SK-N-SH treated with all-trans-retinoic acid at 6 μM for 48 hours (cell line): ENCODE results near the gene CEP152.
A peak's percentile ranks its signal among the peaks of the same experiment; 100 is the strongest.

ENCODE experiments used
- ATAC-seq: fragments of 200-7000 bp; cut with Tn5 transposase; 3 replicates; pipeline ENCODE4 v1.9.1; 2020; ENCODE audit warnings: mild to moderate bottlenecking, moderate library complexity
- BACH2 ChIP-seq: fragments of 250-450 bp; sonication (Bioruptor Pico); IDR thresholded peaks from 2 replicates; pipeline ENCODE4 v1.9.0; 2021; ENCODE audit warnings: mild to moderate bottlenecking, borderline replicate concordance
- CREB5 ChIP-seq: fragments of 250-450 bp; sonication (Bioruptor Pico); IDR thresholded peaks from 2 replicates; pipeline ENCODE4 v1.5.1; 2020; ENCODE audit warnings: low read depth, mild to moderate bottlenecking, moderate library complexity
- CSRNP3 ChIP-seq: fragments of 250-450 bp; sonication (Bioruptor Pico); IDR thresholded peaks from 2 replicates; pipeline ENCODE4 v1.5.1; 2021; ENCODE audit warnings: mild to moderate bottlenecking, moderate library complexity
- ESRRG ChIP-seq: fragments of 250-450 bp; sonication (Bioruptor Pico); IDR thresholded peaks from 2 replicates; pipeline ENCODE4 v1.6.1; 2021; ENCODE audit warnings: mild to moderate bottlenecking
- GLIS3 ChIP-seq: fragments of 250-450 bp; sonication (Bioruptor Pico); IDR thresholded peaks from 2 replicates; pipeline ENCODE4 v1.5.0; 2020; ENCODE audit warnings: mild to moderate bottlenecking, moderate library complexity
- OSR1 ChIP-seq: fragments of 250-450 bp; sonication (Bioruptor Pico); IDR thresholded peaks from 2 replicates; pipeline ENCODE4 v1.8.0; 2022; ENCODE audit warnings: moderate library complexity, mild to moderate bottlenecking, inconsistent platforms
- POU6F1 ChIP-seq: fragments of 250-450 bp; sonication (Bioruptor Pico); IDR thresholded peaks from 2 replicates; pipeline ENCODE4 v1.8.0; 2021; ENCODE audit warnings: low read depth, mild to moderate bottlenecking, moderate library complexity, borderline replicate concordance
- PPARA ChIP-seq: fragments of 250-450 bp; sonication (Bioruptor Pico); IDR thresholded peaks from 2 replicates; pipeline ENCODE4 v1.5.0; 2020; ENCODE audit warnings: mild to moderate bottlenecking, borderline replicate concordance
- SNAI2 ChIP-seq: fragments of 250-450 bp; sonication (Bioruptor Pico); IDR thresholded peaks from 2 replicates; pipeline ENCODE4 v1.5.0; 2020; ENCODE audit warnings: mild to moderate bottlenecking, moderate library complexity
- TOX ChIP-seq: fragments of 250-450 bp; sonication (Bioruptor Pico); IDR thresholded peaks from 2 replicates; pipeline ENCODE4 v1.8.0; 2021; ENCODE audit warnings: mild to moderate bottlenecking, moderate library complexity, borderline replicate concordance
- TSHZ2 ChIP-seq: fragments of 250-450 bp; sonication (Bioruptor Pico); IDR thresholded peaks from 2 replicates; pipeline ENCODE4 v1.5.0; 2020; ENCODE audit warnings: mild to moderate bottlenecking, moderate library complexity
- ZC3H10 ChIP-seq: fragments of 250-450 bp; sonication (Bioruptor Pico); IDR thresholded peaks from 2 replicates; pipeline ENCODE4 v1.5.1; 2021; ENCODE audit warnings: mild to moderate bottlenecking, moderate library complexity
- ZFP3 ChIP-seq: fragments of 250-450 bp; sonication (Bioruptor Pico); IDR thresholded peaks from 2 replicates; pipeline ENCODE4 v1.5.0; 2020; ENCODE audit warnings: mild to moderate bottlenecking, moderate library complexity
- ZFP30 ChIP-seq: fragments of 450-650 bp; formaldehyde crosslinking; IDR thresholded peaks from 2 replicates; pipeline ENCODE4 v1.5.0; 2022; ENCODE audit warnings: mild to moderate bottlenecking, moderate library complexity
- ZNF565 ChIP-seq: fragments of 450-650 bp; formaldehyde crosslinking; conservative IDR thresholded peaks from 2 replicates; pipeline ENCODE4 v1.5.0; 2020; ENCODE audit warnings: low read depth, mild to moderate bottlenecking, moderate library complexity
- ZNF70 ChIP-seq: fragments of 450-650 bp; formaldehyde crosslinking; IDR thresholded peaks from 2 replicates; pipeline ENCODE4 v1.5.0; 2020; ENCODE audit warnings: mild to moderate bottlenecking, moderate library complexity
- ZNF8 ChIP-seq: fragments of 450-650 bp; formaldehyde crosslinking; IDR thresholded peaks from 2 replicates; pipeline ENCODE4 v1.5.0; 2020; ENCODE audit warnings: mild to moderate bottlenecking, moderate library complexity

CEP152 gene

GRCh38 chr15:48723969-48724368 lies 86.9 kb downstream of the CEP152 start:
- ATAC-seq: no peak
- TF ChIP-seq GLIS3 (CRISPR knock-in tag) (no peak), ZC3H10 (no peak), ZNF70 (CRISPR knock-in tag) (no peak), POU6F1 (CRISPR knock-in tag) (no peak), ZFP3 (CRISPR knock-in tag) (no peak), SNAI2 (CRISPR knock-in tag) (no peak), ZNF565 (no peak), TOX (CRISPR knock-in tag) (no peak), OSR1 (no peak), ZNF8 (CRISPR knock-in tag) (no peak), PPARA (CRISPR knock-in tag) (no peak), CREB5 (CRISPR knock-in tag) (no peak), CSRNP3 (no peak)

GRCh38 chr15:48722764-48723661 lies 87.9 kb downstream of the CEP152 start:
- TF ChIP-seq ESRRG (CRISPR knock-in tag) (no peak), BACH2 (CRISPR knock-in tag) (no peak), CREB5 (CRISPR knock-in tag) (no peak), ZNF565 (no peak), ZC3H10 (no peak), PPARA (CRISPR knock-in tag) (no peak), TSHZ2 (CRISPR knock-in tag) (no peak), SNAI2 (CRISPR knock-in tag) (no peak), ZNF8 (CRISPR knock-in tag) (no peak), ZFP30 (no peak), POU6F1 (CRISPR knock-in tag) (no peak), ZNF70 (CRISPR knock-in tag) (no peak)
- peak; percentile 81 for ATAC-seq
